GM12864 (cell line): ENCODE measurements around the gene SLC24A3.

Experiments used
- DNase-seq: peaks from one replicate; pipeline ENCODE4 v3.0.0-alpha.2; 2011; ENCODE audit warnings: low read depth
- H3K4me3 ChIP-seq: 2 replicates; pipeline ENCODE4 v1.5.1; 2011; ENCODE audit warnings: mild to moderate bottlenecking, low read depth, low read length, control low read depth
- TF ChIP-seq, protein P1 (sequence below): IDR thresholded peaks from 2 replicates; pipeline ENCODE4 v1.5.1; 2011; ENCODE audit warnings: low read depth, mild to moderate bottlenecking, moderate library complexity, low read length, control low read depth, inconsistent platforms; ENCODE audit errors: missing control alignments

SLC24A3 gene

GRCh38 chr20:19205981-19206396, 6.5 kb upstream of the SLC24A3 start:
- no peak overlapping the region for H3K4me3 ChIP-seq
- DNase-seq, result no peak
- TF ChIP-seq, protein P1, sequence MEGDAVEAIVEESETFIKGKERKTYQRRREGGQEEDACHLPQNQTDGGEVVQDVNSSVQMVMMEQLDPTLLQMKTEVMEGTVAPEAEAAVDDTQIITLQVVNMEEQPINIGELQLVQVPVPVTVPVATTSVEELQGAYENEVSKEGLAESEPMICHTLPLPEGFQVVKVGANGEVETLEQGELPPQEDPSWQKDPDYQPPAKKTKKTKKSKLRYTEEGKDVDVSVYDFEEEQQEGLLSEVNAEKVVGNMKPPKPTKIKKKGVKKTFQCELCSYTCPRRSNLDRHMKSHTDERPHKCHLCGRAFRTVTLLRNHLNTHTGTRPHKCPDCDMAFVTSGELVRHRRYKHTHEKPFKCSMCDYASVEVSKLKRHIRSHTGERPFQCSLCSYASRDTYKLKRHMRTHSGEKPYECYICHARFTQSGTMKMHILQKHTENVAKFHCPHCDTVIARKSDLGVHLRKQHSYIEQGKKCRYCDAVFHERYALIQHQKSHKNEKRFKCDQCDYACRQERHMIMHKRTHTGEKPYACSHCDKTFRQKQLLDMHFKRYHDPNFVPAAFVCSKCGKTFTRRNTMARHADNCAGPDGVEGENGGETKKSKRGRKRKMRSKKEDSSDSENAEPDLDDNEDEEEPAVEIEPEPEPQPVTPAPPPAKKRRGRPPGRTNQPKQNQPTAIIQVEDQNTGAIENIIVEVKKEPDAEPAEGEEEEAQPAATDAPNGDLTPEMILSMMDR, result peak; percentile 92

DNA sequence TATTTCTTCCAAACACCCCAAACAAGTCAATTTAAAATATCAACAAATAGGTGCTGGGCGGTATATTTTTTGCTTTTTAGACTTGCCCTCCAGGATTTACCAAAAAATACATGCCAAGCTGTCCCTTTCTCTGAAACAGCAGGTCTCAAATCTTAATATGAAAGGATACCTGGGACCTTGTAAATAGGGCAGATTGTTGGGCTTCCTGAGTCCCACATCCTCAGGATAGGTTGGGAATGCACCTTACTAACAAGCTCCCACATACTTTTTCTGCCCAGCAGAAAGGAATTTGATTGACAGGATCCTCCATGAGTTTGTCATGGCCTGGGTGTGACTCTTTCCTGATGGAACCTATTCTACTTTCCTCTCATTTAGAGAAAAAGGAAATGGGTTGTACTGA, 4.9 kb upstream of the SLC24A3 start:
- no peak for DNase-seq
- no peak overlapping the region for H3K4me3 ChIP-seq
- TF ChIP-seq, protein P1, result no peak

DNA sequence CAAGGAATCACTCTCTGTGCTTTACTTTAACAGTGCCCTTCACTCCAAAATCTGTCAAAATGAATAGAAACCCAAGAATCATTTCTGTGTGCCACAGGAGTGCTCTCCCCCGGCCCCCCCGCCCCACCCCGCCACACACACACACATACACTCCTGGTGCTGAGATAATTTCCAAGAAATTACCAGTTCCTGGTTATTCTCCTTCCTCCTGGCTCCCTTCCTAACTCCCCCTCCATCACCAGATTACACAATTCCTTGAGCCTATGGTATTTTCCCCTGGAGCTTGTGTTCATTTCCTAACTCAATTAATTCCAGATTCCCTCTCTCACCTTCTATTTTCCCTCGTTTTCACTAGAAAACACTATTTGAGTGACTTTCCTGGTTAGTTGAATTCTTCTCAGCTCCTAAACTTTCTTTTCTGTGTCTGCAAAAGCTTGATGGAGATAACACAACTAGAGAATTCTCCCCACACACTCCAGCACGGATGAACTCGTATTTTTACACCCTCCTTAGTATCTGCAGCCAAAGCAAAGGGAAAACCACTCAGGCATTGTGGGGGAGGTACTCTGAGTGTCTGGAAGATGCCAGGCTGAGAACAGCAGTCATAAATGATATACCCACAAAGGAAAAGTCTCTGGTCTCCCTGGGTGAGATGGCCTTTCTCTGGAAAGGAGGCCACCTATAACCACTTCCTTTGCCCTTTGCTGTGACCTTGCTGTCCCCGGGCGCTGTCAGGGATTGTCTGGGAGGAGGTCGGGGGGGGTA, 1.9 kb upstream of the SLC24A3 start:
- no peak for DNase-seq
- TF ChIP-seq, protein P1, result no peak
- no peak overlapping the region for H3K4me3 ChIP-seq

GRCh38 chr20:19211252-19211651, 1.2 kb upstream of the SLC24A3 start:
- TF ChIP-seq, protein P1, result no peak
- no peak overlapping the region for H3K4me3 ChIP-seq
- no peak for DNase-seq

GRCh38 chr20:19211661-19212468, 577 bp upstream of the SLC24A3 start:
- H3K4me3 ChIP-seq, result no peak overlapping the region
- DNase-seq, result no peak
- TF ChIP-seq, protein P1, result no peak

- no peak for DNase-seq
- TF ChIP-seq, protein P1, result peak; percentile 30
- no peak overlapping the region for H3K4me3 ChIP-seq
Measured at GRCh38 chr20:19212821-19213502, 520 bp downstream of the SLC24A3 start.
